Loucy (cell line): Measurements from ENCODE around the gene AGO4.
"Not testable (repeated sequence)": the region's sequence is repeated elsewhere in the genome, so short reads cannot be mapped to it uniquely, and the experiment has no call there.

Experiments
- H2AFZ ChIP-seq: fragments of 200-600 bp; sonication (generic); 2 replicates; pipeline ENCODE4 v1.6.0; 2016; ENCODE audit warnings: antibody characterized with exemption, mild to moderate bottlenecking, low read length, moderate library complexity
- H3F3A ChIP-seq: fragments of 200-600 bp; 2 replicates; pipeline ENCODE4 v1.6.0; 2016; ENCODE audit warnings: antibody characterized with exemption, low read depth, mild to moderate bottlenecking
- H3K27me3 ChIP-seq: fragments of 200-600 bp; sonication (generic); 2 replicates; pipeline ENCODE4 v1.6.1; 2014; ENCODE audit warnings: low read length, mild to moderate bottlenecking; ENCODE audit not compliant: insufficient read depth, poor library complexity, severe bottlenecking
- H3K36me3 ChIP-seq: fragments of 200-600 bp; sonication (generic); 2 replicates; pipeline ENCODE4 v1.6.1; 2016; ENCODE audit warnings: low read length; ENCODE audit not compliant: insufficient read depth
- H3K4me1 ChIP-seq: fragments of 200-600 bp; sonication (generic); 2 replicates; pipeline ENCODE4 v1.5.1; 2014; ENCODE audit warnings: low read length, mild to moderate bottlenecking; ENCODE audit not compliant: insufficient read depth, poor library complexity, severe bottlenecking
- H3K4me2 ChIP-seq: fragments of 200-600 bp; sonication (generic); 2 replicates; pipeline ENCODE4 v1.6.0; 2014; ENCODE audit warnings: antibody characterized with exemption, low read length, low read depth, mild to moderate bottlenecking; ENCODE audit not compliant: poor library complexity, severe bottlenecking
- H3K4me3 ChIP-seq: fragments of 200-600 bp; sonication (generic); 2 replicates; pipeline ENCODE4 v1.5.1; 2014; ENCODE audit warnings: low read length, mild to moderate bottlenecking, mixed read lengths; ENCODE audit not compliant: poor library complexity, severe bottlenecking
- H3K79me2 ChIP-seq: fragments of 200-600 bp; sonication (generic); 2 replicates; pipeline ENCODE4 v1.6.1; 2014; ENCODE audit warnings: low read length; ENCODE audit not compliant: insufficient read depth
- H3K9ac ChIP-seq: fragments of 200-600 bp; sonication (generic); 2 replicates; pipeline ENCODE4 v1.6.0; 2014; ENCODE audit warnings: mild to moderate bottlenecking, low read depth, low read length, moderate library complexity; ENCODE audit not compliant: poor library complexity, severe bottlenecking
- H3K9me2 ChIP-seq: fragments of 200-600 bp; sonication (generic); replicated peaks from 2 replicates; pipeline ENCODE4 v1.6.1; 2016; ENCODE audit warnings: low read depth, low read length, mixed read lengths
- H3K9me3 ChIP-seq: fragments of 200-600 bp; sonication (generic); 2 replicates; pipeline ENCODE4 v1.6.1; 2014; ENCODE audit warnings: mild to moderate bottlenecking, antibody characterized with exemption, low read length, low read depth; ENCODE audit not compliant: insufficient read depth
- H4K20me1 ChIP-seq: fragments of 200-600 bp; sonication (generic); 2 replicates; pipeline ENCODE4 v1.6.0; 2014; ENCODE audit warnings: antibody characterized with exemption, low read length, mild to moderate bottlenecking; ENCODE audit not compliant: insufficient read depth, poor library complexity, severe bottlenecking
- EZH2phosphoT487 ChIP-seq: fragments of 200-600 bp; IDR thresholded peaks from 2 replicates; pipeline ENCODE4 v1.6.1; 2018; ENCODE audit warnings: antibody characterized with exemption, mild to moderate bottlenecking, moderate library complexity, borderline replicate concordance
- TF ChIP-seq, protein P1 (sequence below): fragments of 200-600 bp; sonication (generic); conservative IDR thresholded peaks from 2 replicates; pipeline ENCODE4 v1.5.1; 2014; ENCODE audit warnings: mild to moderate bottlenecking, antibody characterized with exemption, low read length

AGO4 gene

DNA sequence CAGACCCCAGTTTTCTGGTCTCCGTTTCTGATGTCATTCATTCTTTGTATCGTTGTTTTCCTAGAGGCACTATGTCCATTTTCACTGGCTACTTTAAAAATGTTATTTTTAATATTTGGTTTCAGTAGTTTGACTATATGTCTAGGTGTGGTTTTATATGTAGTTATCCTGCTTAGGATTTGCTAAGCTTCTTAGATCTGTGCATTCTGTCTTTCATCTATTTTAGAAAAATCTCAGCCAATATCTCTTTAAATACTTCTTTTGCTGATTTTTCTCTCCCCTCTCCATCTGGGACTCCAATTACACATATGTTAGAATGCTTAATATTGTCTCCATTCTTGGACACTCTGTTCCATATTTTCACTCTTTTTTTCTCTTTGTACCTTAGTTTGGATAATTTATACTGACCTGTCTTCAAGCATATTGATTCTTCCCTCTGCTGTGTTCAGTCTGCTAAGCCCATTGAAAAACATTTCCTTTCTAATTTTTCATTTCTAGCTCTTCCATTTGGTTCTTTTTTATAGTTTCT is 24.7 kb upstream of the AGO4 start:
- Histone ChIP-seq H3K4me2 (no peak overlapping the region), H3K9me2 (no peaks in the 10 kb centered on the region), H3F3A (no peaks in the 10 kb centered on the region), H3K36me3 (no peaks in the 10 kb centered on the region), H3K4me3 (no peak overlapping the region), H3K9me3 (no peaks in the 10 kb centered on the region), H3K4me1 (no peaks in the 10 kb centered on the region), H3K79me2 (no peaks in the 10 kb centered on the region), H4K20me1 (no peaks in the 10 kb centered on the region), H3K27me3 (no peaks in the 10 kb centered on the region), H3K9ac (no peak overlapping the region), H2AFZ (no peak overlapping the region)
- TF ChIP-seq, protein P1, sequence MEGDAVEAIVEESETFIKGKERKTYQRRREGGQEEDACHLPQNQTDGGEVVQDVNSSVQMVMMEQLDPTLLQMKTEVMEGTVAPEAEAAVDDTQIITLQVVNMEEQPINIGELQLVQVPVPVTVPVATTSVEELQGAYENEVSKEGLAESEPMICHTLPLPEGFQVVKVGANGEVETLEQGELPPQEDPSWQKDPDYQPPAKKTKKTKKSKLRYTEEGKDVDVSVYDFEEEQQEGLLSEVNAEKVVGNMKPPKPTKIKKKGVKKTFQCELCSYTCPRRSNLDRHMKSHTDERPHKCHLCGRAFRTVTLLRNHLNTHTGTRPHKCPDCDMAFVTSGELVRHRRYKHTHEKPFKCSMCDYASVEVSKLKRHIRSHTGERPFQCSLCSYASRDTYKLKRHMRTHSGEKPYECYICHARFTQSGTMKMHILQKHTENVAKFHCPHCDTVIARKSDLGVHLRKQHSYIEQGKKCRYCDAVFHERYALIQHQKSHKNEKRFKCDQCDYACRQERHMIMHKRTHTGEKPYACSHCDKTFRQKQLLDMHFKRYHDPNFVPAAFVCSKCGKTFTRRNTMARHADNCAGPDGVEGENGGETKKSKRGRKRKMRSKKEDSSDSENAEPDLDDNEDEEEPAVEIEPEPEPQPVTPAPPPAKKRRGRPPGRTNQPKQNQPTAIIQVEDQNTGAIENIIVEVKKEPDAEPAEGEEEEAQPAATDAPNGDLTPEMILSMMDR = no peak
- TF ChIP-seq EZH2phosphoT487 = no peak

GRCh38 chr1:35784364-35784763 is 23.5 kb upstream of the AGO4 start:
- H3K4me2 ChIP-seq, H3K4me1 ChIP-seq, H3K36me3 ChIP-seq, H3F3A ChIP-seq, H2AFZ ChIP-seq, H3K9me3 ChIP-seq, H4K20me1 ChIP-seq, H3K9ac ChIP-seq, H3K4me3 ChIP-seq, H3K9me2 ChIP-seq, H3K27me3 ChIP-seq, H3K79me2 ChIP-seq: not testable (repeated sequence)

GRCh38 chr1:35788139-35788538 is 19.7 kb upstream of the AGO4 start:
- Histone ChIP-seq H3F3A (no peaks in the 10 kb centered on the region), H3K4me2 (no peak overlapping the region), H3K27me3 (no peaks in the 10 kb centered on the region), H4K20me1 (no peaks in the 10 kb centered on the region), H3K36me3 (no peaks in the 10 kb centered on the region), H3K4me1 (no peaks in the 10 kb centered on the region), H3K9ac (no peak overlapping the region), H2AFZ (no peak overlapping the region), H3K9me3 (no peaks in the 10 kb centered on the region), H3K4me3 (no peak overlapping the region), H3K9me2 (no peaks in the 10 kb centered on the region), H3K79me2 (no peaks in the 10 kb centered on the region)
- TF ChIP-seq, protein P1 = no peak
- TF ChIP-seq EZH2phosphoT487 = no peak

DNA sequence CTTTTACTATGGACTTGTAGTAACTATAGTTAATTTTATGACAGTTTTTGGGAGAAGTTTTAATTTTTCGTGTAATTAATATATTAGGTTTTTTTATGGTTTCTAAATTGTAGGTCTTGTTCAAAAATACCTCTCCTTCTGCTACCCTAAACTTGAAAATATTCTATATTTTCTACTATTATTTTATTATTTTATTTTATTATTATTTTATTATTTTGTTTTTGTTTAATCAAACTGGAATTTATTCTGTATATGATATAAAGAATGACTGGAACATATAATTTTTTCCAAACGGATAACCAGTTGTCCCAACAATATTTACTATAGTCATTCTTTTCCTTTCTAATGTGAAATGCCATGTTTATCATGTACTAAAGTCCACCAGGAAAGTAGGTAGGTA is 17.1 kb upstream of the AGO4 start:
- no peaks in the 10 kb centered on the region for H3K9me2 ChIP-seq
- H3K4me1 ChIP-seq = no peaks in the 10 kb centered on the region
- no peaks in the 10 kb centered on the region for H3K9me3 ChIP-seq
- no peaks in the 10 kb centered on the region for H3K27me3 ChIP-seq
- no peaks in the 10 kb centered on the region for H3K36me3 ChIP-seq
- no peaks in the 10 kb centered on the region for H4K20me1 ChIP-seq
- no peak overlapping the region for H2AFZ ChIP-seq
- H3K9ac ChIP-seq = no peak overlapping the region
- H3K4me2 ChIP-seq = no peak overlapping the region
- no peak overlapping the region for H3K4me3 ChIP-seq
- no peaks in the 10 kb centered on the region for H3F3A ChIP-seq
- TF ChIP-seq EZH2phosphoT487 = no peak
- TF ChIP-seq, protein P1 = no peak
- no peaks in the 10 kb centered on the region for H3K79me2 ChIP-seq
